GM21723 (cell line): Measurements from ENCODE around the gene SHMT2.

Experiments used
- ATAC-seq: cut with Tn5 transposase; IDR thresholded peaks from one replicate; pipeline ENCODE4 v1.9.1; 2021; ENCODE audit warnings: mild to moderate bottlenecking, moderate library complexity; ENCODE audit not compliant: unreplicated experiment

The SHMT2 gene

DNA sequence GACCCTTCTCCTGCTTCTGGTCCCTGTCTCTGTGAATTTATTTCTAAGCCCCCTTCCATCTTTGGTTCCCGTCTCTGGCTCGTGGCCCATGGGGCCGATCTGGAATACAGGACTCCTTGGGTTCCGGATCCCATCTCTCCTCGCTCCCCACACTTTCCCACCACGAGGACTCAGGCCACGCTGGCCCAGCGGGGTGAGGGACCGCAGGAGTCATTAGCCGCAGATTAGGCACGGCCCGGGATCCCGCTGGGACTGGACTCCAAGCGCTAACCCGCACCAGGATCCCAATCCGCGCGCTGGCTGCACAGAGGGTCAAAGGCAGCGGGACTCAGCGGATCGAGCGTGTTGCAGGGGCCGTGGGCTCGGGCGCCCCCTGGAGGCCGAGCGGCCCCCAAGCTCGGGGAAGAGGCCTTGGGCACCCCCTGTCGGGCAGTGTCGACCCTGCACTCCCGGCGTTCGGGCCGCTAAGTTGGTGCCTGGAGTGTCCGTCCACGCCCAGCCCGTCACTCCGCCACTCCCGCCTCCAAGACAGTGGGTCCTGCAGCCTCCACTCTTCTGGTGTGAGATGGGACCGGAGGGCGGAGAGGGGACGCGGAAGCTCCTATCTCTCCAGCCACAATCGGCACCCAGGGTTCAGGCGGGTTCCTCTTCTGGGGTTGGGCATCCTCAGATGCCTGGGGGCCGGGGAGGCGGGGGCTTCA lies 9.5 kb downstream of the SHMT2 start:
- peak; percentile 55 for ATAC-seq

DNA sequence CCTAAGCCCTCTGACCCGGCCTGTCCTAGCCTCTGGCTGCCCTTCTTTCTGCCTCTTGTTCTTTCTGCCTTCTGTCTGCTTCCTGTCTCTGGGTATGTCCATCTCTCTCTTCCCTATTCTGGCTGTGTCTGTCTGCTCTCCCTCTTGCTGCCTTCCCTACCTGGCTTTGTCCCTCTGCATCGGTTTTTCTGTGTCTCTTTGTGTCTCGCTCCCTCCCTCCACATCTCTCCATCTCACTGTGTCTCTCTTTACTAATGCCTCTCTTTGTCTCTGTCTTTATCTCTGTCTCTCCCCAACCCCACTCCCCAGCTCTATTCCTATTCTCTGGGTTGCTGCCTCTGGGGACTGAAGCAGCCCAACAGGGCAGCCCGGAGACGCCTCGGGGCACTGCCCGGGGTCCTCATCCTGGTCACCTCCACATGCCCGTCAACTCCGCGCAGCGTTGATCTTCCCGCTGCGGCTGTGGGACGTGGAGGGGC lies 10.1 kb downstream of the SHMT2 start:
- peak; percentile 0 for ATAC-seq

DNA sequence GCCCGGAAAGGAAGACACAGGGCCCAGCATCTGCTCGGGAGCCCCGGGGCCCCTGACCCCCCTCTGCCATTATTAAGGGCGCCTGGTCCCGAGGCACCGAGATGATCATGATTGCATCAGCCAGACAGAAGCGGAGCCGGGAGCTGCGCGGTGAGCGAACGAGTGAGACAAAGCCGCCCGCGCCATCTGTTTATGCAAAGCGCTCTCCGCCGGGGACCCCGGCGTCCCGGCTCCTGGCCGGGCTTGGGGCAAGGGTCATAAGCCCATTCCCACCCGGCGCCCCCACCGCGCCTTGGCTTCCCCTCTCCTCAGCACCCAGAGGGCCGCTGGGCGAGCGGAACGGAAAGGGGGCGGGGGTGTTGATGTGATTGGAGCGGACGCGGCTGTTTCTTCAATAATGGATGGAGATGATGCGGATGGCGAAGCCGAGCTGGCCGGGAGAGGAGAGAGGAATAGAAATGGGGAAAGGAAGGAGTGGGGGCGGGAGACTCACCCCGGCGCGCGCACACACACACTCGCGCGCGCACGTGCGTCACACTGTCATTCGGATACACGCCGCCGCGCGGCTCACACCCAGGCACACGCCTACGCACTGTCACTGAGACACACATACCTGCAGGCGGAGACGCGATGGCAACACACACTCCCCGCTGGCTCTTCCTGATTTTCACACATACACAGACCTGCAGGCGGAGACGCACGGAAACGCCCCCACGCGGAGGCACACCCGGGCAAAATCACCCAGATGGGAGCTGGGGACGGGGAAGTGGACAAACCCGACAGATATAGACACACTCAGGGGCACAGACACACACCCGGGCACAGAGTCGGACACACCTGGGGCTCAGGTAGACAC lies 10.8 kb downstream of the SHMT2 start:
- peak; percentile 29 for ATAC-seq

DNA sequence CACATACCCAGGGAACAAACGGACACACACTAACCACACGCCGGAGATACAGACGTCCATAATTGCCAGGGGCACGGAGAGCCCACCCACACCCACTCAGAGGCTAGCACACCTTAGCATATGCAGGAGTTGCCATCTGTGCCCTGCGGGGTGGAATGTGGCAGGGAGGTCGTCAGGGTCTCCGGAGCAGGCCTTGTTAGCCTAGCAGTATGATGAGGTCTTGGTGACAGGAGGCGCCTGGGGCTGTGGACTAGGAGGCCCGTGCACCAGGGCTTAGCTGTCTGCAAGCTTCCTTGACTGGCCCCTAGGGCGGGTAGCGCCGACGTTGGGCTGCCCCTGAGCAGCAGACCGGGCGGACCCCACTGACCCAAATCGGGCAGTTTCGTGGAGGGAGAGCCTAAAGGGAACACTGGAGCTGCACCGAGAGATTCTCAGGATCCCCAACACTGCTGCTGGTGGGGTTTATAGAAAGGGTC lies 11.5 kb downstream of the SHMT2 start:
- no peak for ATAC-seq

GRCh38 chr12:57241402-57242310 lies 12.1 kb downstream of the SHMT2 start:
- no peak for ATAC-seq

DNA sequence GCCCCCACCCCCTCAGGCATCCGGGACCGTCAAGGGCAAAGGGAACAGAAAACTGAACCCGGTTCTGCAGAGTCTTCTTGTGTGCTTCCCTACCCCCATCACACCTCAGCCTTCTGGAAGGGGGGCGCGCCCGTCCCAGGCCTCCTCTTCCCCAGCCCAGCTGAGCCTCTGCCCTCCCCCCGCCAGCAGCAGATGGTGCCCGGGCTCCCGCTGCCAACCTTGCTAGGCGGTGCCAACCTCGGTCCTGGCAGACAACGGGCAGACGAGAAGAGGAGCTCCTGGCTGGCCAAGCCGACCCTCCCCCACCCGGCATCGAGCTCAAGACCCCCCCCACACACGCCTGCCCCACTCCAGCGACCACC lies 12.8 kb downstream of the SHMT2 start:
- ATAC-seq = no peak

- ATAC-seq = peak; percentile 33
These were observed 13.4 kb downstream of the SHMT2 start for GRCh38 chr12:57242691-57243454.

DNA sequence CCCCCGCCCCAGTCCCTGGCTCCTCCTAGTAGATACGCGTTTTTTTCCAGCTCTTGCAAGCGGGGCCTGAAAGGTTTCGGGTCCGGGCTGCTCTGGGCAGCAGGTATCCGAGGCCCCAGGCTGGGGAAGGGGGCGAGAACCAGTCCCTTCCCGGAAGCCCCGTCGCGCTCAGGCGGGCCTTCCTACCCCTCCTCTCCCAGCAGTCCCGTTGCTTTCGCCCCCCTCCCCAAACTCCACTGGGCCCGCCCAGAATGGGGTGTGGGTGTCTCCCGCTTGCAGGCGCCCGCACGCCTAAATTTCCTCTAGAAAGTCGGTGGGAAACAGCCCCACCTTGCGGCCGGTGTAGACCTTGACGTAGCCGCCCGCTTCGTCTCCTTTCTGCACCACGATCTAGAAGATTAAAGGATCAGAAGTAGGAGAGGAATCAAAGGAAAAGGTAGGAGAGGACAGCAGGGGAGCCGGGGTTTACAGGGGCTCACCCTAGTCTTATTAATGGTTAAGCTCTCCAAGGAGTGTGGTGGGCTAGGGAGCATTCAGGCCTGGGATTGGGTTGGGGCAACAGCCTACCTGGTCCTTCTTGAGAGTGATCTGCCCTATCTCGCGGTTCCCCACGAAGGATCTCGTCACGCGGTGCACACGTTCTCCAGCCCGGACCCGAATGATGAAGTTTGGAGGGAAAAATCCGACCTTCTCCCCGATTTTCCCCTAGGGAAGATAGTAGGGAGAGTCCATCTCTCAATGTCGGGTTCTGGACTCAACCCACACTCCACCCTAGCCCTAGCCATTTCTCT lies 14.2 kb downstream of the SHMT2 start:
- no peak for ATAC-seq

DNA sequence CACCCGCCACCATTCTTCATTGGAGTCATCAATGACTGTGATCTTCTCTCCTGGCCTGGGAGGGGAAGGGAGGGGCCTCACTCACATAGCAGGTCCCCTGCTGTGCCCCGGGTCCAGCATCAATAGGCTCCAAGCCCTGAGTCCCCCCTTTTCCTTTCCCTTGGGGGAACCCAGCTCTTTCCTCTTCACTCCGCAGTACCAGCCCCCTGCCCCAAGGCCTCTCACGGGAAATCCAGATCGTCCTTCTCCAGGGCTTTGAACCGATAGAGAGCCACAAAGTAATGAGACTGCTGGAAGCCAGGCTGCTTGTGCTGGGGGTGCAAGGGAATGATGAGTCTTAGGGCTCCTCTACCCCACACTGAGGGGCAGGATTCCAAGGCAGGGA lies 14.8 kb downstream of the SHMT2 start:
- no peak for ATAC-seq

- no peak for ATAC-seq
These were observed 17.5 kb downstream of the SHMT2 start for GRCh38 chr12:57247041-57247440.

DNA sequence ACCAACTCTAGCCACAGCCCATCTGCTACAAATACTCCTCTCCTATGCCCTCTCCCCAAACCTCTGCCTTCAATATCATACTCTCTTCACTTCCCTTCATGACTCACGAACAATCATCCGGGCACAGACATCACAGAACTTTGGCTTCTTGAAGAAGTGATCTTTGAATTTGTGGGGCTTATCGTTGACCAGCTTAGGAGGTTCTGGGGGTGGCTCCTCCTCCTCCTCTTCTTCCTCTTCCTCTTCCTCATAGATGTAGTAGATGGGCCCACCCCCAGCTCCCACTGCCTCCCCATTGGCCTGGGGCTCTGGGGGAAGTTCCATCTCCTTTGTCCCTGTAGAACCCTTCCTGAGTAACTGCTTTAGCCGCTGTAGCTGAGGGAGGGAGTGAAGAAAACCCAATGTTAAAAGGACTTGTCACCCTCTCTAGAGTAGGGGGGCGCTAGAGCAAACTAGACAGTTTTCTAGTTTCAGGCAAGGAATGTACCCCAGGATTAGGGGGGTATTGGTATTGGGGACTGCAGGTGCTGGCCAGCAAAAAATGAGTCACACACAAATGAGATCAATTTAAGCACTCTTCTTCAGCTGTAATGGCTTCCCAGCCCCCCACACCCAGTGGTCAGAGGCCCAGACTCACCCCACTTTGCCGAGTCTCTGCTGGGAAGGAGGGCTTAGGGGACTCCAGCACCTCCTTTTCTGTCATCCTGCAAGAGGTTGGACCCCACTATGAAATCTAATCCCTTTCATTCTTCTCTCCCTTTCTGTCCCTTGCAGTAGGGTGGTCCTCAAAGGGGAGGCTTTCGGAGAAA lies 19.6 kb downstream of the SHMT2 start:
- no peak for ATAC-seq

DNA sequence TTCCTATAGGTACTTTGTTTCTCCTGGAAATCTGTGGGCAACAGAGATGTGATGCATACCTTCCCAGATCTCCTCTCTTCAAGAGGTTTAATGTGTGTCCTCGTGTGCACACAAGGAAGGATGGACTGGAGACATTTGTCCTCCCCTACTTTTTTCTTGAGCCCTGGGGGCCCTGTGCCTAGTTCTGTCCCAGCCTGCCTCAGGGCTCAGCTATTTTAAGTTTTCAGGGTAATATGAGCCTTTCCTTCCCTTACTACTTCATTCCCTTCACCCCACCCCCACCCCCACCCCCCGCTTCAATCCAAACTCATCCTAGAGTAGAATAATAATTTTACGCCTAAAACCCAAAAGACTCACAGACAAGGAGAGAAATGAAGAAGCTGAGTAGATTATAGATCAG lies 21.0 kb downstream of the SHMT2 start:
- ATAC-seq = no peak

- ATAC-seq = no peak
These were observed 21.4 kb downstream of the SHMT2 start, which contains the start of gene STAC3 for GRCh38 chr12:57250956-57251355. Gene STAC3, minus strand, starts transcription at chr12:57251187. Its CDS starts 1,551 bp downstream, at chr12:57249636.

DNA sequence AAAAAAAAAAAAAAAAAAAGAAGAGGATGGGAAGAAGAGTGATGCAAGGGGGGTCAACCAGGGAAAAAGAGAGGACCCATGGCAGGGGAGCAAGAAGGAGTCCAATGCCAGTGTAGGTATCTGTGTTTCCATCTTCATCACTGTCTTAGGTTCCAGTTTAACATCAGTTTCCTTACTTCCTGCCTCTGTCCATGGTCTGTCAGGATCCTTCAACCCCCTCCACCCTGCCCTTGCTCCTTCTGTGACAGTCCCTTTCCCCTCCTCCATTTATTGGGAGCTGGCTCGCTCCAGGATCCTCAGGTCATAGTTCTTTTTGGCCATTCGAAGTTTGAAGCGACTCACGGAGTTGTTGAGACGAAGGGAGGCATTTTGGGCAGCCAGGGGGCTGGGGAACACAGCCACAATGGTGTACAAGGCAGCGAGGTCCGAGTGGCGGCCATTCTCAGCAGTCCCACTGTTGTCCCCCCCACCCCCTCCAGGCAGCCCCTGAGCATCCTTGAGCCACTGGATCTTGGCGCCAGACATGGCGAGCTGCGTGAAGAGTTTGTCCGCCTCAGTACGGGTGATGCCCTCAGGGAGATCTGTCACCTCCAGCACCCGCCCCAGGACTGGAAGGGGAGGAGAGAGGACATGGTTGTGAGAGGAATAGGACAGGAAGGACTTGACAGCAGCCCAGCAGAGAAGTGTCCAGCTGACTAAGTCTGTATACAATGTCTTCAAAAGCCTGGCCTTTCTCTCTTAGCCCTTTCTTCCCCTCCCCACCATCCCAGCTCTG lies 25.2 kb downstream of the SHMT2 start:
- no peak for ATAC-seq

DNA sequence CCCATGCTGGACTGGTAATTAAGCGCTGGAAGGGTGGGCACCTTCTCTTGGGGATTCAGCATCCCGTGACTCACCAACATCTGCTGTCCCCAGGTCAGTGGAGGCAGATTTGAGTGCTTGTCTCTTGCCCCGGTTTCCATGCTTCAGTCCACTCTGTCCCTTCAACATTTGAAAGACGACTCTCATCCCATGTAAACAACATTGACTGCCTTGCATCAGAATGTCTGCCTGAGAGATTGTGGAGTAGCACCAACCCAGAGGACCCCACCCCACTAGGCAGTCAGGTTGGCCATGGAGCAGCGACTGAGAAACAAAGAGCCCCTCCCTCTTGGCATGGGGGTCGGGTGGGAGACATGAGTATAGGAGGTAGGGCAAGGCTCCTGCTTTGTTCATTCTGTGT lies 26.4 kb downstream of the SHMT2 start:
- no peak for ATAC-seq

GRCh38 chr12:57258977-57259970 lies 29.8 kb downstream of the SHMT2 start:
- ATAC-seq = no peak

DNA sequence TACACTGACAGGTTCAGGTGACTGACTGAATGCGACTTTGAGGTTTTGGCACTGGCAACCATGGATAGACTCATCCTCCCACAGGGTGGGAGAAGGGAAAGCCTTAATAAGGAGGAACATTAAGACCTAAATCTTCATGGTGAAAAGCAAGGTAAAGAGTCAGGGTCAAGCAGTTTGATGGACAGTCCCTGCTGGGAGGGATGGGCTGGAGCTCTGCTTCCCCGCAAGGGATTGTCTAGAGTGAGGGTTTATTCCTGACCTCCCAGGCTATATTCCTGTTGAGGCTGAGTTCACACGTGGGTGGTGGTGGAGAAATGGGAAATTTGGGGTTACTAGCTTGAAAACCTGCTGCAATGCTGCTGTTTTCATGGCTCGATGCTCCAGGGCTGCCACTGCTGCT lies 30.9 kb downstream of the SHMT2 start:
- ATAC-seq = no peak
